ENCODE measurements around the gene METAP1D.
"Not testable (repeated sequence)": the region's sequence is repeated elsewhere in the genome, so short reads cannot be mapped to it uniquely, and the experiment has no call there.

METAP1D gene

DNA sequence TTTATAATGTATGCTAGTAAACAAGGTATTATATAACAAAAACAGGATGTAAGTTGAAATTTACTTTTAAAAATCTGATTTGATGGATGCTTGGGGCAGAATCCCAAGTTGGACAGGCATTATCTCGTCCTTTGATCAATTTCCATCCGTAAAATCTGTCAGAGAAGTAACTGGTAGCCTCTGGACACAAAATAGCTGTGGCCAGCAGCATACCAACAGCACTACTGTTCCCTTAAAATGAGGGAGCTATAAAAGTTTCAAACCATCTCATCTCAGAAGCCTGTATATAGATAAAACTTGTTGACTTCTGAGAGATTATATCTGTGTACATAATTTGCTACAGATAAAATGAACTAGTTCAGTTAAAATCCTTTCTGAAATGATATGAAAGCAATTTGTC lies 14.7 kb upstream of the METAP1D start:
- in situ Hi-C loops (cut with HindIII; ENCODE audit: low pct_ligation_motif_present, low sequenced_read_pairs), result no loop called here

DNA sequence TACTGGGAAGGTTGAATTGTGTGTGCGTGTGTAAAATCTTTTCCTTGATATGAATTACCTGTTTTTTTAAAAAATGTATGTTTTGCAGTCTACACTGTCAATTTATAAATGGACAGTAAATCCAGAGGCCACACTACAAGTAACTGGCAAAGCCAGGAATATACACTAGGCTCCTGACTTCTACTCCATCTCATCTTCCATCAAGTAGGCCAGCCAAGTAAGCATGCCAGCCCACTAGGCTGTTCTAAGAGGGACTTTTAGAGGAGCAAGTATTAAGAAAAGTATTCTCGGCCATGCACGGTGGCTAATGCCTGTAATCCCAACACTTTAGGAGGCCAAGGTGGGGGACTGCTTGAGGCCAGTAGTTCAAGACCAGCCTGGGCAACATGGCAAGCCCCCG lies 13.0 kb upstream of the METAP1D start:
- H3K27me3 ChIP-seq (replicated peaks), result no peaks in the 10 kb centered on the region
- in situ Hi-C loops (cut with HindIII; ENCODE audit: low pct_ligation_motif_present, low sequenced_read_pairs), result no loop called here
- no peak for DNase-seq
- H3K27ac ChIP-seq, result no peak overlapping the region
- TF ChIP-seq, protein P1, sequence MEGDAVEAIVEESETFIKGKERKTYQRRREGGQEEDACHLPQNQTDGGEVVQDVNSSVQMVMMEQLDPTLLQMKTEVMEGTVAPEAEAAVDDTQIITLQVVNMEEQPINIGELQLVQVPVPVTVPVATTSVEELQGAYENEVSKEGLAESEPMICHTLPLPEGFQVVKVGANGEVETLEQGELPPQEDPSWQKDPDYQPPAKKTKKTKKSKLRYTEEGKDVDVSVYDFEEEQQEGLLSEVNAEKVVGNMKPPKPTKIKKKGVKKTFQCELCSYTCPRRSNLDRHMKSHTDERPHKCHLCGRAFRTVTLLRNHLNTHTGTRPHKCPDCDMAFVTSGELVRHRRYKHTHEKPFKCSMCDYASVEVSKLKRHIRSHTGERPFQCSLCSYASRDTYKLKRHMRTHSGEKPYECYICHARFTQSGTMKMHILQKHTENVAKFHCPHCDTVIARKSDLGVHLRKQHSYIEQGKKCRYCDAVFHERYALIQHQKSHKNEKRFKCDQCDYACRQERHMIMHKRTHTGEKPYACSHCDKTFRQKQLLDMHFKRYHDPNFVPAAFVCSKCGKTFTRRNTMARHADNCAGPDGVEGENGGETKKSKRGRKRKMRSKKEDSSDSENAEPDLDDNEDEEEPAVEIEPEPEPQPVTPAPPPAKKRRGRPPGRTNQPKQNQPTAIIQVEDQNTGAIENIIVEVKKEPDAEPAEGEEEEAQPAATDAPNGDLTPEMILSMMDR (IDR thresholded peaks at IDR 0.05; ENCODE audit: low read depth, low read length, missing control alignments), result no peak
- H3K4me3 ChIP-seq (ENCODE audit: low read depth, low read length), result no peak overlapping the region
- peaks cover 2% of the 10 kb centered on the region for H3K36me3 ChIP-seq (replicated peaks)

More for the DNA sequence above, 14.7 kb upstream of the METAP1D start:
- TF ChIP-seq, protein P1 (IDR thresholded peaks at IDR 0.05; ENCODE audit: low read depth, low read length, missing control alignments), result no peak
- no peaks in the 10 kb centered on the region for H3K27me3 ChIP-seq (replicated peaks)
- no peak for DNase-seq
- H3K27ac ChIP-seq, result no peak overlapping the region
- no peak overlapping the region for H3K4me3 ChIP-seq (ENCODE audit: low read depth, low read length)
- H3K36me3 ChIP-seq (replicated peaks), result peaks cover 2% of the 10 kb centered on the region

DNA sequence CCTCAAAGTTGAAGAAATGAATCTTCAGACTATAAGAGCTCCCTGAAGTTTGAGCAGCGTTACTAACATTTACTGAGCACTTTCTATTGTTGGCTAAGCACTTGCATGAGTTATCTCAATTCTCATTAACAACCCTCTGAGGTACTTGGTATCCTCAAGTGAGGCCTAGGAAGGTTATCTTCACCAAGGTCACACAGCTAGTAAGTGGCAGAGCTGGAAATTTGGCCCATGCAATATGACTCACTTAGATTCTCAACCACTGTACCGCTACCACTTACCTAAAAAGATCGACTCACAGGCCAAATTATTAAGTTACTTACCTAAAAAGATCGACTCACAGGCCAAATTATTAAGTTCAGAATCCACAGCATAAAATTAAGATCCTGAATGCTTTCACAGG lies 8.7 kb upstream of the METAP1D start:
- TF ChIP-seq, protein P1 (IDR thresholded peaks at IDR 0.05; ENCODE audit: low read depth, low read length, missing control alignments), result no peak
- H3K36me3 ChIP-seq (replicated peaks), result no peaks in the 10 kb centered on the region
- H3K27me3 ChIP-seq (replicated peaks), result no peaks in the 10 kb centered on the region
- no peak overlapping the region for H3K27ac ChIP-seq
- no peak overlapping the region for H3K4me3 ChIP-seq (ENCODE audit: low read depth, low read length)
- DNase-seq, result no peak
- in situ Hi-C loops (cut with HindIII; ENCODE audit: low pct_ligation_motif_present, low sequenced_read_pairs), result no loop called here

DNA sequence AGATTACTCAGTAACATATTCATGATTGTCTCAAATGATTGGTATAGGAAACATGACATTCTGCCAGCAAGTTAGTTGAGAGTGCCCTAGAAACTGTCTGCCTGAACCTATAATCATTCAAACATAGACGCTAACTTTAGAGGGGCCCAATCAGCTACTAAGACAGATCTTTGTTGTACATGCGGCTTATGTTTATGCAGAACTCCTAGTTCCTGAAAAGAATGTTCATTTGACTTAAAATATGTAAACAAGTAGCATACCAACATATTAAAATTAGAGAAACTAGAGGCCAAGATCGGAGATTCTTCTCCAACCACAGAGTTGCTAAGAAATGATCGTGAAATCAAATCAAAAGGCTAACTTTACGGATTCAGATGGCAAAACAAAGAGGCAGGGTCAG lies 4.2 kb upstream of the METAP1D start:
- H3K27ac ChIP-seq, result no peak overlapping the region
- H3K36me3 ChIP-seq (replicated peaks), result no peaks in the 10 kb centered on the region
- TF ChIP-seq, protein P1 (IDR thresholded peaks at IDR 0.05; ENCODE audit: low read depth, low read length, missing control alignments), result no peak
- H3K4me3 ChIP-seq (ENCODE audit: low read depth, low read length), result no peak overlapping the region
- DNase-seq, result no peak
- no peaks in the 10 kb centered on the region for H3K27me3 ChIP-seq (replicated peaks)
- in situ Hi-C loops (cut with HindIII; ENCODE audit: low pct_ligation_motif_present, low sequenced_read_pairs), result no loop called here

DNA sequence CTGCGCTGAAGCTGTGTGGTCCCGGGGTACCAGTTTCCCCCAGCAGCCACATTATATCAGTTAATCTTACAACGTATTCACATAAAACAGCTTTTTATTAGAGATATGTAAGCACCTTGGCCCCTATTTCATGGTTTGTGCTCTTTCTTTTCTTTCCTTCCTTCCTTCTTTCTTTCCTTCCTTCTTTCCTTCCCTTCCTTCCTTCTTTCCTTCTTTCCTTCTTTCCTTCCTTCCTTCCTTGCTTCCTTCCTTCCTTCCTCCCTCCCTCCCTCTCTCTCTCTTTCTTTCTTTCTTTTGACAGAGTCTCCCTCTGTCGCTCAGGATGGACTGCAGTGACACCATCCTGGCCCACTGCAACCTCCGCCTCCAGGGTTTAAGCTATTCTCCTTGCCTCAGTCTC lies 3.7 kb upstream of the METAP1D start:
- no peaks in the 10 kb centered on the region for H3K27me3 ChIP-seq (replicated peaks)
- no peaks in the 10 kb centered on the region for H3K36me3 ChIP-seq (replicated peaks)
- DNase-seq, result no peak
- in situ Hi-C loops (cut with HindIII; ENCODE audit: low pct_ligation_motif_present, low sequenced_read_pairs), result no loop called here
- TF ChIP-seq, protein P1 (IDR thresholded peaks at IDR 0.05; ENCODE audit: low read depth, low read length, missing control alignments), result no peak
- no peak overlapping the region for H3K4me3 ChIP-seq (ENCODE audit: low read depth, low read length)
- no peak overlapping the region for H3K27ac ChIP-seq

DNA sequence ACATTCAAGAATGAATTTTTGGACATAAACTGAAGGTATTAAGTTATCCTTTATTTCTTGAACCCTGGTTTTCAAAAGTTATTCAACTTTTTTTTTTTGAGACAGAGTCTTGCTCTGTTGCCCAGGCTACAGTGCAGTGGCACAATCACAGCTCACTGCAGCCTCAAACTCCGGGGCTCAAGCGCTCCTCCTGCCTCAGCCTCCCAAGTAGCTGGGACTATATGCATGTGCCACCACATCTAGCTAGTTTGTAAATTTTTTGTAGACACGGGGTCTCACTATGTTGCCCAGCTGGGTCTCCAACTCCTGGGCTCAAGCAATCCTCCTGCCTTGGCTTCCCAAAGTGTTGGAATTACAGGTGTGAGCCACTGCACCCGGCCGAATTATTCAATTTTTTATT lies 2.7 kb upstream of the METAP1D start:
- DNase-seq; H3K27ac ChIP-seq; H3K36me3 ChIP-seq (replicated peaks); in situ Hi-C loops (cut with HindIII; ENCODE audit: low pct_ligation_motif_present, low sequenced_read_pairs); H3K27me3 ChIP-seq (replicated peaks); H3K4me3 ChIP-seq (ENCODE audit: low read depth, low read length): not testable (repeated sequence)
